HG02610 (cell line): ENCODE data around the gene LUZP2.
"Not testable (repeated sequence)": the region's sequence is repeated elsewhere in the genome, so short reads cannot be mapped to it uniquely, and the experiment has no call there.

Experiments used
- ATAC-seq: cut with Tn5 transposase; IDR thresholded peaks from one replicate; pipeline ENCODE4 v1.9.1; 2021; ENCODE audit warnings: mild to moderate bottlenecking, moderate library complexity; ENCODE audit not compliant: unreplicated experiment

The LUZP2 gene

GRCh38 chr11:24890426-24890825 is 393.6 kb downstream of the LUZP2 start:
- no peak for ATAC-seq

DNA sequence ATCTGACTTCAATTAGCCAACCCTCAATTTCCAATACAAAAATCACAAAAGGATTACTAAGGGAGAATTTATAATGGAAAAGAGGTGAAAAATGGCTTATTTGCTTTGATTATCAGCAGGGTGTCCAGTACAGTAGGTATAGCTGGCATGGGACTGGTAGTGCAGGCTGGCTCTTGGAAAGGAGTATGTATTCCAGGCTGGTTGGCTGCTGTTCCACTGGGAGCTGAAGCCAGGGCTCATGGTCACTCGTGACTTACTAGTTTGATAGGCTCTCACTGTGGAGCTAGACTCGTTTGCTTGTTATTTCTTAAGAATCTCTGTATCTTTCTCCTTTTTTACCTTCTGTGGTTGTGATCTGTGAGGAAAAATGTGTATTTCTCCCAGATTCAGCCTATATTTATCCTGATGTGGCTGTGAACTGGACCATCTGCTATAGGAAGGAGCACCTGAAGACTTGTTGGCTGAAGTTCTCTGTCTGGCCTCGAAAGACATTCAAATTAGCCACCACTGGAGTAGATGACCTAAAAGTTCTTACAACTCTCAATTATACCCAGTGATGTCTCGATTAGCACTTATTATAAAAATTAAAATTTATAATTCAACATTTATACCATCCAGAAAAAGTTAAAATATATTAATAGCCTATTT is 395.1 kb downstream of the LUZP2 start:
- not testable (repeated sequence) for ATAC-seq

DNA sequence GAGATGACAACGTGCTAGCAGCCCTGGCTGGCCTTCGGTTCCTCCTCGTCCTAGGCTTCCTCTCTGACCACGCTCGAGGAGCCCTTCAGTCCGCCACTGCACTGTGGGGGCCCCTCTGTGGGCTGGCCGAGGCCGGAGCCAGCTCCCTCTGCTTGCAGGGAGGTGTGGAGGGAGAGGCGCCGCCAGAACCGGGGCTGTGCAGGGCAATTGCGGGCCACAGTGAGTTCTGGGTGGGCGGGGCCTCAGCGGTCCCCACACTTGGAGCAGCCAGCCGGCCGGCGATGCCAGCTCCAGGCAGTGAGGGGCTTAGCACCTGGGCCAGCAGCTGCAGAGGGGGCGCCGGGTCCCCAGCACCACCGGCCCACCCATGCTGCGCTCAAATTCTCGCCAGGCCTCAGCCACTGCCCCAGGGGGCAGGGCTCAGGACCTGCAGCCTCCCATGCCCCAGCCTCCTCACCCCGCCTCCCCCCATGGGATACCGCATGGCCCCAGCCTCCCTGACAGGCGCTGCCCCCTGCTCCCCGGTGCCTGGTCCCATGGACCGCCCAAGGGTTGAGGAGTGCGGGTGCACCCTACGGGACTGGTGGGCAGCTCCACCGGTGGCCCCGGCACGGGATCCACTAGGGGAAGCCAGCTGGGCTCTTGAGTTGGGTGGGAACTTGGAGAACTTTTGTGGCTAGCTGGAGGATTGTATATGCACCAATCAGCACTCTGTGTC is 399.4 kb downstream of the LUZP2 start:
- ATAC-seq, result no peak

DNA sequence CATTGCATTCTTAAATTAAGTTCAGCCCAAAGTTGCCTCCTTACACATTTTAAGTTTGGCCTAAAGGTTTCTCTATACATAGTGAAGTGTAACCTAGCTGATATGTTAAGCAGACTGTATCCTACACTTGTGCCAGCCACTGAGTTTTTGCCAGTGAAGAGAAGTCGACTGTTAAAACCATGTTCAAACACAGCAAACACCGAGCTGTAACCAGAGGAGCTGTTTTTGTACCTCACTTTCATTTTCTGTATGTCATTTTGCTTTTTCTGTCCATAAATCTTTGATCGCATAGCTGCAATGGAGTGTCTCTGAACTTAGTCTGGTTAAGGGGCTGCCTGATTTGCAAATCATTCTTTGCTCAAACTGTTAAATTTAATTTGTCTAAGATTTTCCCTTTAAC is 403.7 kb downstream of the LUZP2 start:
- ATAC-seq, result no peak

DNA sequence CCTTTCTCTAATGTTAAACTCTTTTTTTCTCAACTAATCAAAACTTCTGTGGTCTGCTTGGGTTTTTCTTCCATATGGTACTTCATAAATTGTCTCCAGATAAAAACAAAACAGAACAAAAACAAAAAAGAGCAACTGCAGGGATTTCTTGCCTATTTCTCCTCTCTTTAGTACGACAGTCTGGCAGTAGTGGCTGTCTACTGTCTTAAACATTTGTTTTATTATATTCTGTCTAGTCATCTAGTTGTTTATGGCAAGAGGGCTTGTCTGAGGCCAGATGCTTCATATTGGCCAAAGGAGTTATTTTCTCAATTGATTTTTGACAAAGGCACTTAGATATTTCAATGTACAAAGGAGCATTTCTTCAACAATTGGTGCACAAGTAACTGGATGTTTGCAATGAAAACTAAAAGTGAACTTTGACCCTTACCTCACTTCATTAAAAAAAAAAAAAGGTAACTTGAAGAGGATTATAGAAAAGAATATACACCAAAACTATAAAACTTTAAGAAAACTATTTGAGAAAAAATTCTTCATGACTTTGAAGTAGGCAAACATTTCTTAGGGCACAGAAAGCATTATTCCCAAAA is 404.2 kb downstream of the LUZP2 start:
- no peak for ATAC-seq

- no peak for ATAC-seq
Measured at GRCh38 chr11:24903555-24903954, 406.7 kb downstream of the LUZP2 start.

GRCh38 chr11:24925091-24925490 is 428.2 kb downstream of the LUZP2 start:
- ATAC-seq, result no peak

DNA sequence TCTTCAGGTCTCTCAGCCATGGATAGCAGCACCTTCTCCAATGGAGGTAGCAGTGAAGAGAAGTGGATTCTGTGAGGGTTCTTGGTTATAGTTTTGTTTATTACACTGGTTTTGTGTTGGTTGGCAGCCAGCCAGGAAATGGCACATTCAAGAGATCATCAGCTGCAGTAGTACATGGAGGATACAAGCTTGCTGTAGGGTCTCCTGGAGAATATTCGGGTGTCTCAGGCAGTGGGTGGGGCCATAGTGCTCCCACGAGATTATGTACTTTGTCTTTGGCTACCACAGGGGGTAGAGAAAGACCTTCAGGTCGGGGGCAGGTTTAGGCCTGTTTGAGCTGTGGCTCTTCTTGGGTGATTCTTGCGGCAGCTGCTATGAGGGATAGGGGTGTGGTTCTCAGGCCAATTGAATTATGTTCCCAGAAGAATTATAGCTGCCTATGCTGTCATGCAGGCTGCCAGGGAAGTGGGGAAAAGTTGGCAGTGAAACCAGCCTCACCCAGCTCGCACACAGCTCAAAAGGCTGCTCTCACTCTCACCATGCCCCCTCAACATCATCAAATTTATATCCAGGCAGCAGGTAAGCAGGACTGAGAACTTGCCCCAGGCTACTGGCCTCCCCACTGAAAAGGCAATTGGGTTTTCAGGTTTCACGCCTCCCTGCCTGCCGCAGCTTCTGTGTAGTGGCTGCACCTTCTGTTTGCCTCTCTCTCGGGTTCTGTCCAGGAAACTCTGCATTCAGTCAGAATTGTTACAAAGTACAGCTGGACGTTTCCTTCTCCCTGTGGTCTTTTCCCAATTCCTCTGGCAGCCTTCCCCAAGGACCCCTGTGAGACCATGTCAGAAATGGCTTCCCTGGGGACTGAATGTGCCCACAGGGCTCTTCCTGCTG is 435.5 kb downstream of the LUZP2 start:
- no peak for ATAC-seq

DNA sequence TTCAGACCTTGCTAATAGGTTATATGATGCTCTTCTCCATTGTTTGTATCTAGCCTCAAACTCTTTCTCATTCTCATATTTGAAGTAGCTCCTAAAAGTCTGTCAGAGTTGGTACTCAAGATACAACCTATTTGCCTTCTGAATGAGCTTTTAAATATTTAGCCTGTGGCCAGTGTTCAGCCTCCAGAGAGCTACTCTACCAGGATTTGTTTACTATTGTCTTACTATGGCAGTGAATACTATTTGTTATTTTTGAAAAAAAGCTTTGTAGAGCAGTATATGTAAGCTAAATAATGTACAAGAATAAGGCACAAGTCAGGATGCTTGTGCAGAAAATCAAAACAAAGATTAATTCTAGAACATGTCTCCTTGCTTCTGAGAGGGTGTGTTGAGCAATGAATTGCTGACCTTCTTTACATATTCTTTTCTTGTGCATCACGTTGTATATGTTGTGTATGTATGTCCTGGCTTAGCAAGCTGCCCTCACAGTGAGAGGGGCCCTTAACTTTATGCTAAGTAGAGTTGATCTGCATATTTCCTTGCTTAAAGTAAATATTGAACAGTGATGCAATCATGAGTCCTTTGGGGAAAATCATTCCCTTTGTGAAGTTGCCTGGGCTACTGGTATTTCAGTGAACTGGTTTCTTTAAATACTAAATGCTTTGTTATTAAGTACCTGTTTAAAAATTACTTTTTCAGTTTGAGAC is 438.0 kb downstream of the LUZP2 start:
- no peak for ATAC-seq

- ATAC-seq, result no peak
Measured at GRCh38 chr11:24944891-24945290, 448.0 kb downstream of the LUZP2 start.

DNA sequence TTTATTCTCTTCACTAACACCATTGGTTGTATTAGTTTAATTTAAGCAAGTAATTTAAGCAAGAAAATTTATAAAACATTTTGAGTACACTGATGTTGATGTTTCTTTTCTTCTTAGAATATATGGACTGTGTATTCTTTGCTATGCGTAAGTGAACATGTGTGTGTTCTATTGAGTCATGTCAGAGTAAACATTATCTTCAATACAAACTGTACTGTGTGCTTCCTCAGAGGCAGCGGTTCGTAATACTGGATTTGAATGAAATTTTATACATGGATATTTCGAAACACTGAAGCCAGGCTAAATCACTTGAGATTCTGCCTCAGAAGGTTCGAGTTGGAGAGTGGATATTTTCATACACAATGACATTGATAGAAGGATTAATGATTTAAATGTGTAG is 452.6 kb downstream of the LUZP2 start:
- no peak for ATAC-seq

- no peak for ATAC-seq
Measured at GRCh38 chr11:24963852-24964251, 467.0 kb downstream of the LUZP2 start.

- ATAC-seq, result no peak
Measured at GRCh38 chr11:24965748-24966147, 468.9 kb downstream of the LUZP2 start.

DNA sequence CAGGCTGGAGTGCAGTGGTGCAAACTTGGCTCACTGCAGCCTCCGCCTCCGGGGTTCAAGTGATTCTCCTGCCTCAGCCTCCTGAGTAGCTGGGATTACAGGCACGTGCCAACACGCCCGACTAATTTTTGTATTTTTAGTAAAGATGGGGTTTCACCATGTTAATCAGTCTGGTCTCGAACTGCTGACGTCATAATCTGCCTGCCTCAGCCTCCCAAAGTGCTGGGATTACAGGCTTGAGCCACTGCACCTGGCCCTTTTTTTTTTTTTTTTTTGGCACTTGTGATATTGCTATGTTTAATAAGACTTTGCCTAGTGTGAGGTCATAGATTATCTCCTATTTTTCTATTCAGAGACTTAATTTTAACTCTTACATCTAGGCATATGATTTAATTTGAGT is 497.1 kb downstream of the LUZP2 start:
- ATAC-seq, result not testable (repeated sequence)

DNA sequence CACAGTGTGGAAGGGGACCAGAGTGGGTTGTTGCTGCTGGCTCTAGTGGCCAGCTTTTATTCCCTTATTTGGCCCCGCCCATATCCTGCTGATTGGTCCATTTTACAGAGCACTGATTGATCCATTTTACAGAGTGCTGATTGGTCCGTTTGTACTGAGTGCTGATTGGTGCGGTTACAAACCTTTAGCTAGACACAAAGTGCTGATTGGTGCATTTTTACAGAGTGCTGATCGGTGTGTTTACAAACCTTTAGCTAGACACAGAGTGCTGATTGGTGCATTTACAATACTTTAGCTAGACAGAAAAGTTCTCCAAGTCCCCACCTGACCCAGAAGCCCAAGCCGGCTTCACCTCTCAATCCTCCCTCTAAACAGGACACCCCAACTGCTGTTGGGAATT is 503.1 kb downstream of the LUZP2 start:
- ATAC-seq, result not testable (repeated sequence)

GRCh38 chr11:25037431-25037830 is 540.6 kb downstream of the LUZP2 start:
- no peak for ATAC-seq

GRCh38 chr11:25038131-25038530 is 541.3 kb downstream of the LUZP2 start:
- no peak for ATAC-seq

- no peak for ATAC-seq
Measured at GRCh38 chr11:25039165-25039564, 542.3 kb downstream of the LUZP2 start.

- ATAC-seq, result no peak
Measured at GRCh38 chr11:25048632-25049031, 551.8 kb downstream of the LUZP2 start.

- ATAC-seq, result no peak
Measured at GRCh38 chr11:25052844-25053243, 556.0 kb downstream of the LUZP2 start.

GRCh38 chr11:25057861-25058260 is 561.0 kb downstream of the LUZP2 start:
- no peak for ATAC-seq
